GM10248 (cell line): ENCODE measurements around the gene ITPKB.
"Not testable (repeated sequence)": the region's sequence is repeated elsewhere in the genome, so short reads cannot be mapped to it uniquely, and the experiment has no call there.

Experiments
- CTCF ChIA-PET: fragments of 300-600 bp; sonication (Branson Sonifier 250); formaldehyde crosslinking; extraction: SDS; loops from one replicate; lab custom pipeline; 2021; ENCODE audit warnings: antibody characterized with exemption; lab: Yijun Ruan, JAX
- POLR2A ChIA-PET: fragments of 350-650 bp; sonication (Branson Sonifier 250); formaldehyde crosslinking; extraction: SDS; loops from one replicate; lab custom pipeline; 2020; ENCODE audit warnings: antibody characterized with exemption; lab: Yijun Ruan, JAX
- DNase-seq: peaks from one replicate; pipeline ENCODE4 v3.0.0; 2012; ENCODE audit errors: extremely low spot score
- CTCF ChIP-seq: IDR thresholded peaks from 2 replicates; pipeline ENCODE4 v1.5.1; 2012; ENCODE audit warnings: mild to moderate bottlenecking, low read depth; ENCODE audit errors: extremely low read depth, missing control alignments, control extremely low read depth

The ITPKB gene

GRCh38 chr1:226625326-226625725 is 113.8 kb downstream of the ITPKB start:
- ChIA-PET POLR2A (no interaction called here), CTCF (interaction anchor here (1.3 to 2.4 kb wide), 4 partner anchors 10 to 257 kb away, joined by 4 to 27 read pairs (median 10); no protein-coding TSS in a partner anchor)
- no peak for DNase-seq
- TF ChIP-seq CTCF = no peak

GRCh38 chr1:226624526-226624925 is 114.6 kb downstream of the ITPKB start:
- no peak for TF ChIP-seq CTCF
- no peak for DNase-seq
- ChIA-PET CTCF (interaction anchor here (1.1 to 2.6 kb wide), 4 partner anchors 10 to 203 kb away, joined by 3 to 12 read pairs (median 6); no protein-coding TSS in a partner anchor), POLR2A (no interaction called here)

GRCh38 chr1:226622012-226622411 is 117.1 kb downstream of the ITPKB start:
- no peak for TF ChIP-seq CTCF
- CTCF ChIA-PET = interaction anchor here (0.7 kb wide), 1 partner anchor 14 kb away, joined by 3 read pairs; no protein-coding TSS in a partner anchor
- POLR2A ChIA-PET = no interaction called here
- no peak for DNase-seq

GRCh38 chr1:226619031-226619430 is 120.1 kb downstream of the ITPKB start:
- ChIA-PET POLR2A (no interaction called here), CTCF (interaction anchor here (1.1 to 1.4 kb wide), 2 partner anchors 10 to 14 kb away, joined by 3 to 4 read pairs; no protein-coding TSS in a partner anchor)
- no peak for DNase-seq
- TF ChIP-seq CTCF = no peak

GRCh38 chr1:226618380-226618779 is 120.7 kb downstream of the ITPKB start:
- no peak for TF ChIP-seq CTCF
- DNase-seq = no peak
- ChIA-PET CTCF (interaction anchor here (1.1 to 1.4 kb wide), 2 partner anchors 10 to 15 kb away, joined by 3 to 4 read pairs; no protein-coding TSS in a partner anchor), POLR2A (no interaction called here)

GRCh38 chr1:226617719-226618118 is 121.4 kb downstream of the ITPKB start:
- DNase-seq, POLR2A ChIA-PET: not testable (repeated sequence)
- CTCF ChIA-PET = interaction anchor here (1.0 to 1.1 kb wide), 2 partner anchors 9 to 36 kb away, joined by 3 read pairs; no protein-coding TSS in a partner anchor

GRCh38 chr1:226617109-226617508 is 122.0 kb downstream of the ITPKB start:
- TF ChIP-seq CTCF = no peak
- DNase-seq = no peak
- CTCF ChIA-PET = interaction anchor here (1.0 to 1.1 kb wide), 2 partner anchors 9 to 37 kb away, joined by 3 read pairs; no protein-coding TSS in a partner anchor
- POLR2A ChIA-PET = no interaction called here
